Smooth muscle cell (in vitro differentiated cells): Measurements from ENCODE around the gene CDC20. TPM values are rescaled to one million over a fixed set of nuclear protein-coding genes. Genes with fewer than 3 reads are reported as not detected.

Source experiments
- DNase-seq: peaks from one replicate; lab custom pipeline; 2025; ENCODE audit not compliant: unreplicated experiment; lab: John Stamatoyannopoulos, UW
- H2AFZ ChIP-seq: fragments of 200-600 bp; sonication (generic); 2 replicates; pipeline ENCODE4 v1.6.0; 2016; ENCODE audit warnings: antibody characterized with exemption, low read depth, mild to moderate bottlenecking
- H3F3A ChIP-seq: fragments of 200-600 bp; sonication (generic); 2 replicates; pipeline ENCODE4 v1.6.0; 2017; ENCODE audit warnings: antibody characterized with exemption, low read depth
- H3K27ac ChIP-seq: fragments of 200-600 bp; sonication (generic); 2 replicates; pipeline ENCODE4 v1.5.1; 2016; ENCODE audit warnings: low read depth, mild to moderate bottlenecking
- H3K27me3 ChIP-seq: fragments of 200-600 bp; sonication (generic); 2 replicates; pipeline ENCODE4 v1.6.1; 2016; ENCODE audit warnings: low read depth, mild to moderate bottlenecking
- H3K36me3 ChIP-seq: fragments of 200-600 bp; sonication (generic); 2 replicates; pipeline ENCODE4 v1.5.1; 2016; ENCODE audit warnings: low read depth
- H3K4me1 ChIP-seq: fragments of 200-600 bp; sonication (generic); 2 replicates; pipeline ENCODE4 v1.5.1; 2016; ENCODE audit warnings: low read depth
- H3K4me2 ChIP-seq: fragments of 200-600 bp; sonication (generic); 2 replicates; pipeline ENCODE4 v1.6.0; 2016; ENCODE audit warnings: mild to moderate bottlenecking
- H3K4me3 ChIP-seq: fragments of 200-600 bp; sonication (generic); 2 replicates; pipeline ENCODE4 v1.5.1; 2016; ENCODE audit warnings: mild to moderate bottlenecking
- H3K79me2 ChIP-seq: fragments of 200-600 bp; sonication (generic); 2 replicates; pipeline ENCODE4 v1.6.0; 2016; ENCODE audit warnings: low read depth, mild to moderate bottlenecking
- H3K9ac ChIP-seq: fragments of 200-600 bp; sonication (generic); 2 replicates; pipeline ENCODE4 v1.6.0; 2016; ENCODE audit warnings: low read depth
- H3K9me3 ChIP-seq: fragments of 200-600 bp; sonication (generic); replicated peaks from 2 replicates; pipeline ENCODE4 v1.5.1; 2016; ENCODE audit warnings: low read depth
- H4K20me1 ChIP-seq: fragments of 200-600 bp; sonication (generic); 2 replicates; pipeline ENCODE4 v1.6.0; 2016; ENCODE audit warnings: low read depth
- WGBS: methylation state at CpG from one replicate; pipeline ENCODE4 v1.1.7; 2016; ENCODE audit warnings: low lambda C conversion rate; 5-methylcytosine and 5-hydroxymethylcytosine counted together
- polyA plus RNA-seq: library from polyadenylated mRNA; unstranded; fragments of >200 nt; fragmentation: Nextera tagmentation; extraction: Ambion mirVana; gene quantifications from 2 replicates; pipeline ENCODE4 v1.2.1, GENCODE V29; 2016
- total RNA-seq: library from RNA; depleted of rRNA; stranded (reverse); fragments of >200 nt; gene quantifications from 2 replicates; pipeline ENCODE4 v1.2.3, GENCODE V29; 2014
- TF ChIP-seq, protein P1 (sequence below): fragments of 200-600 bp; sonication (generic); IDR thresholded peaks from 2 replicates; pipeline ENCODE4 v1.5.1; 2017; ENCODE audit warnings: borderline replicate concordance, mild to moderate bottlenecking, antibody characterized with exemption; ENCODE audit not compliant: insufficient read depth, poor library complexity, severe bottlenecking

CDC20 gene
- total and polyA plus RNA-seq, 2 experiments from 2014 or later: 17.4 to 18.7 TPM

DNA sequence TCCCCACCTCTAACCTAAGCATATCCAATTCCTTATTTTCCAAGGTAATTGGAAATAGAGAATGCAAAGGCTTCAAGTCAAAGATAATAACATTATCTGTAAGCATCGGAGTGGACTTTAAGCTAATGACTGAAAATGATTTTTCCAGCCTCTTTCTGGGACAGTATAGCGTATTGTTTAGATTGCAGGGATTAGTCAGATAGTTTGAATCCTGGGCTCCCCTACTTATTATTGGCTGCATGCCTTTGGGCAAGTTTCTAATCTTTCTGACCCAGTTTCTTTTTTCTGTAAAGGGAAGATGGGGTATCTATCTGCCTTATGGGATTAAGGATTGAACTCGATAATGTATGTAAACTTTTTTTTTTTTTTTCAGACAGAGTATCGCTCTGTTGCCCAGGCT lies 1.5 kb upstream of the CDC20 start:
- no peak overlapping the region for H3K9ac ChIP-seq
- H3K4me3 ChIP-seq: no peak overlapping the region
- H3K79me2 ChIP-seq: peaks cover 3% of the 10 kb centered on the region
- no peaks in the 10 kb centered on the region for H3K36me3 ChIP-seq
- no peaks in the 10 kb centered on the region for H4K20me1 ChIP-seq
- H3K4me2 ChIP-seq: peak overlapping the region; percentile 86
- H3K4me1 ChIP-seq: peaks cover 4% of the 10 kb centered on the region
- no peaks in the 10 kb centered on the region for H3K27me3 ChIP-seq
- no peak for DNase-seq
- no peak overlapping the region for H3K27ac ChIP-seq
- H3K9me3 ChIP-seq: no peaks in the 10 kb centered on the region
- TF ChIP-seq, protein P1, sequence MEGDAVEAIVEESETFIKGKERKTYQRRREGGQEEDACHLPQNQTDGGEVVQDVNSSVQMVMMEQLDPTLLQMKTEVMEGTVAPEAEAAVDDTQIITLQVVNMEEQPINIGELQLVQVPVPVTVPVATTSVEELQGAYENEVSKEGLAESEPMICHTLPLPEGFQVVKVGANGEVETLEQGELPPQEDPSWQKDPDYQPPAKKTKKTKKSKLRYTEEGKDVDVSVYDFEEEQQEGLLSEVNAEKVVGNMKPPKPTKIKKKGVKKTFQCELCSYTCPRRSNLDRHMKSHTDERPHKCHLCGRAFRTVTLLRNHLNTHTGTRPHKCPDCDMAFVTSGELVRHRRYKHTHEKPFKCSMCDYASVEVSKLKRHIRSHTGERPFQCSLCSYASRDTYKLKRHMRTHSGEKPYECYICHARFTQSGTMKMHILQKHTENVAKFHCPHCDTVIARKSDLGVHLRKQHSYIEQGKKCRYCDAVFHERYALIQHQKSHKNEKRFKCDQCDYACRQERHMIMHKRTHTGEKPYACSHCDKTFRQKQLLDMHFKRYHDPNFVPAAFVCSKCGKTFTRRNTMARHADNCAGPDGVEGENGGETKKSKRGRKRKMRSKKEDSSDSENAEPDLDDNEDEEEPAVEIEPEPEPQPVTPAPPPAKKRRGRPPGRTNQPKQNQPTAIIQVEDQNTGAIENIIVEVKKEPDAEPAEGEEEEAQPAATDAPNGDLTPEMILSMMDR: no peak
- WGBS: 58% methylated on average over 4 of the region's 4 CpGs
- no peaks in the 10 kb centered on the region for H3F3A ChIP-seq
- no peak overlapping the region for H2AFZ ChIP-seq

DNA sequence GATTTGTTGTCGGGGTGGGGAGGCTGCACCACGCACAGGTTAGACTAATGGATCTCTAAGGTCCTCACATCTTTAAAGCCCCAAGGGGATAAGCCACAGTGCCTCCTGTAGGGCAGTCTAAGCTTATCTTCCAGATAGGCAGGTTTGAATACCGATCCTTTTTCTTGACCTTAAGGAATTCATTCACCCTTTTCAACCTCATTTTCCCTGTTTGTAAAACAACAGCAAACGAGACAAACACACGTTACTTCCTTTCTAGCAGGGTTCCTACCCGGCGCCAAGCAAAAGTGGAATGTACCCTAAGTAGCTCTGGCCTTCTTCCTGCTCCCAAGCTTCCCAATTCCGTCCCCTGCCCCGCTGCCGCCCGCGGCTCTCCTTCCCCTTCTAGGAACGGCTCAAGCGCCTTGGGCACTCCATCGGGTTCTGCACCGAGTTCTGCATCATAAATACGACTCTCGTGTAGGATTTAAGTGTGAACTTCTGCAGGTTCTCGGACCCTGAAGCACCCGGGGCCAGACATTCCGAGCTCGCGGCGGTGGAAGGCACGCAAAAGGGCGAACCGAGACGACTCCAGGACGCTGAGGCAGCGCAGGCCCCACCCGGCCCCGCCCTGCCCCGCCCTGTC lies 548 bp upstream of the CDC20 start:
- Histone ChIP-seq H3K9ac (peak overlapping the region; percentile 73), H4K20me1 (no peaks in the 10 kb centered on the region), H3K36me3 (no peaks in the 10 kb centered on the region), H2AFZ (peak overlapping the region; percentile 73), H3K9me3 (no peaks in the 10 kb centered on the region), H3K79me2 (peaks cover 3% of the 10 kb centered on the region), H3K4me3 (peak overlapping the region; percentile 63), H3K4me2 (peak overlapping the region; percentile 86), H3F3A (no peaks in the 10 kb centered on the region), H3K27me3 (no peaks in the 10 kb centered on the region), H3K27ac (peak overlapping the region; percentile 66), H3K4me1 (peaks cover 4% of the 10 kb centered on the region)
- TF ChIP-seq, protein P1: peak; percentile 23
- no peak for DNase-seq
- 2% methylated on average over 33 of the region's 33 CpGs for WGBS

DNA sequence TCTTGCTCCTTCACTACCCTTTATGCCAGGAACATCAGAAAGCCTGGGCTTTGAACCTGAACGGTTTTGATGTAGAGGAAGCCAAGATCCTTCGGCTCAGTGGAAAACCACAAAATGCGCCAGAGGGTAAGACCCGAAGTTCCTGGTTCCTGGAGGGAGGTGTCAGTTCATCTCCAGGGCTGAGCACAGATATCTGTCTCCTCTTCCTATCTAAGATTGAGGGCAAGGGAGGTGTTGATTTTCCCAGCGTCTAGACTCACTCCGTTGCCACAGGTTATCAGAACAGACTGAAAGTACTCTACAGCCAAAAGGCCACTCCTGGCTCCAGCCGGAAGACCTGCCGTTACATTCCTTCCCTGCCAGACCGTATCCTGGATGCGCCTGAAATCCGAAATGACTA lies 915 bp downstream of the CDC20 start:
- Histone ChIP-seq H3K4me1 (peaks cover 4% of the 10 kb centered on the region), H3K4me3 (peak overlapping the region; percentile 63), H3K9ac (no peak overlapping the region), H3F3A (no peaks in the 10 kb centered on the region), H3K79me2 (peaks cover 3% of the 10 kb centered on the region), H3K9me3 (no peaks in the 10 kb centered on the region), H3K4me2 (peak overlapping the region; percentile 86), H3K27ac (no peak overlapping the region), H4K20me1 (peaks cover 2% of the 10 kb centered on the region), H2AFZ (no peak overlapping the region), H3K36me3 (no peaks in the 10 kb centered on the region), H3K27me3 (no peaks in the 10 kb centered on the region)
- 57% methylated on average over 11 of the region's 11 CpGs for WGBS
- no peak for DNase-seq
- TF ChIP-seq, protein P1: no peak

DNA sequence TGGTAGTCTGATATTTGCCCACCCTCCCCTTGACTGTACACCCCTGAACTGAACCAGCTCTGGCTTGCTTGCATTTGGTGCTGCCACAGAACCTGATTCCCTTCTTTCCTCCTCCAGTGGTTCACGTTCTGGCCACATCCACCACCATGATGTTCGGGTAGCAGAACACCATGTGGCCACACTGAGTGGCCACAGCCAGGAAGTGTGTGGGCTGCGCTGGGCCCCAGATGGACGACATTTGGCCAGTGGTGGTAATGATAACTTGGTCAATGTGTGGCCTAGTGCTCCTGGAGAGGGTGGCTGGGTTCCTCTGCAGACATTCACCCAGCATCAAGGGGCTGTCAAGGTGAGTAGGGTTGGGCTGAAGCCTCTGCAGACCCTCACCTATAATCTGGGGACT lies 1.8 kb downstream of the CDC20 start:
- Histone ChIP-seq H3K9me3 (no peaks in the 10 kb centered on the region), H4K20me1 (peaks cover 11% of the 10 kb centered on the region), H3K4me3 (no peak overlapping the region), H3K27ac (no peak overlapping the region), H3K4me1 (peaks cover 4% of the 10 kb centered on the region), H3F3A (no peaks in the 10 kb centered on the region), H3K4me2 (no peak overlapping the region), H3K79me2 (peaks cover 3% of the 10 kb centered on the region), H3K9ac (no peak overlapping the region), H3K36me3 (no peaks in the 10 kb centered on the region), H2AFZ (no peak overlapping the region), H3K27me3 (no peaks in the 10 kb centered on the region)
- 85% methylated on average over 4 of the region's 4 CpGs for WGBS
- TF ChIP-seq, protein P1: no peak
- DNase-seq: no peak
